Activated CD4-positive, CD25-positive, alpha-beta regulatory T cell treated with anti-CD3 and anti-CD28 coated beads, Interleukin-2, amount 50 U/mL, for 24 hours (primary cell): ENCODE measurements around the gene CAPN12.
A peak's percentile ranks its signal among the peaks of the same experiment; 100 is the strongest.

ENCODE experiments used
- ATAC-seq, 2 donors: fragments of 150-1000 bp; cut with Tn5 transposase; one replicate each; pipeline ENCODE4 v1.10.0; 2021; ENCODE audit warnings: mild to moderate bottlenecking in 1 of 2, moderate library complexity in 1 of 2

The CAPN12 gene

DNA sequence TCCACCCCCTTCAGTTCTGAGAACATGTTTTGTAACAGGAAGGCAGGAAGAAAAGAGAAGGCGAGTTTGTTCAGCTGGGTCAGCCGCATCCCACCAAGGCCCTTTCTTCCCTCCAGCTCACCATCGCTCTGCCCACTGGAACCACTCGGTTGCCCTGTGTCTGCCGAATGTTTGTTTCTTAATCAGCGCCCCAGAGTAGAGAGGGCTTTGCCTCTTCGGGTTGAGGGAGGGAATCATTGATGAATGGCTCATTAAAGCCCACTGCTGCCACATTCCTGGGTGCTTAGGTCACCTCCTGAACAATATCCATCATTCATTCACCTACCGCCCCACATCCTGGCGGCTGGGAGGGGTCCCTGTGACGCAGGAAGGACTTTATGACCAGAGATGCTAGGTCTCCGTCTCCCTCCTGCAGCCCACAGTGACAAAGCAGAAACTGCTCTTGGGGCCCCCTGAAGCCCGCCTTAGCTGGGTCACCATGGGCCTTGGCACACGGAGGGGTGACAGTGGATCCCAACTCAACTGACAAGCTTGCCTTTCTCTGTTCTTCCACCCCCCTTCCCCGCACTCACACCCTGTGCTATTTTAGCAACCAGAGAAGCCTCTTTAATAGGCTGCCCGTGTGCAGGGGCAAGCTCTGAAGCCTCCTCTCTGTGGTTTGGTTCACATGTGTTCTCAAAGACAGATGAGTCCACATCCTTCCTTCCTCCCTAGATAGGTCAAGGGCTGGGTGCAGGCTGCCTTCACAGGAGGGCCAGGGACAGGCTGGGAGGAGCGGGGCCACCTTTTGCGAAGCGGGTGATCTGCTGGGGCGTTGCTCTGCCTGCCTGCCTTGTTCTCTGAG lies 50.7 kb downstream of the CAPN12 start:
- peak; percentile 72 to 75 for ATAC-seq

- ATAC-seq: no peak
Measured at GRCh38 chr19:38692458-38693379, 51.6 kb downstream of the CAPN12 start.

GRCh38 chr19:38691938-38692457 lies 52.3 kb downstream of the CAPN12 start:
- no peak for ATAC-seq

DNA sequence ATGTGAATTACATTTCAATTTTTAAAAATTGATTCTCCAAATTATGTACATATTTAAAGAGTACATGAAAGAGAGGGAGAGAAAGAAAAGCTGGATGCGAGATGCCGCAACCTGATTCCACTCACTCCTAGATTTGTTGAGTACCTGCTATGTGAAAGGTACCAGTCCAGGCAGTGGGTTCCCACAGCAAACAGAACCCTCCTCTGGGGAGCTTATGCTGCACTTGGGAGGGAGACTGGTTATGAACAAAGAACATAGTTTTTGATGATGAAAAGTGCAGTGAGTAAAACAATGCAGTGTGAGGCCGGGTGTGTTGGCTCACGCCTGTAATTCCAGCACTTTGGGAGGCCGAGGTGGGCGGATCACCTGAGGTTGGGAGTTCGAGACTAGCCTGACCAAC lies 53.4 kb downstream of the CAPN12 start:
- ATAC-seq: no peak

- no peak for ATAC-seq
Measured at GRCh38 chr19:38690146-38690545, 54.1 kb downstream of the CAPN12 start.

GRCh38 chr19:38687837-38688378 lies 56.4 kb downstream of the CAPN12 start:
- no peak for ATAC-seq

GRCh38 chr19:38686530-38686888 lies 57.8 kb downstream of the CAPN12 start:
- peak in 1 of 2 donors; percentile 24 for ATAC-seq

- peak in 1 of 2 donors; percentile 2 for ATAC-seq
Measured at GRCh38 chr19:38685666-38686529, 58.4 kb downstream of the CAPN12 start.

- ATAC-seq: no peak
Measured at GRCh38 chr19:38684862-38685665, 59.2 kb downstream of the CAPN12 start.

- ATAC-seq: peak; percentile 60 to 64
Measured at GRCh38 chr19:38684078-38684861, 60.0 kb downstream of the CAPN12 start.

GRCh38 chr19:38683393-38684077 lies 60.7 kb downstream of the CAPN12 start:
- peak; percentile 71 to 74 for ATAC-seq

GRCh38 chr19:38682872-38683392 lies 61.3 kb downstream of the CAPN12 start:
- no peak for ATAC-seq

GRCh38 chr19:38682195-38682867 lies 61.9 kb downstream of the CAPN12 start:
- no peak for ATAC-seq
